GM12875 (cell line): Measurements from ENCODE around the gene RPTOR.

Experiments
- H3K4me3 ChIP-seq: one replicate; pipeline ENCODE4 v1.5.1; 2011; ENCODE audit warnings: low read depth, low read length, control low read depth
- CTCF ChIP-seq: IDR thresholded peaks from 2 replicates; pipeline ENCODE4 v1.5.1; 2011; ENCODE audit warnings: low read depth, mild to moderate bottlenecking, control low read depth, inconsistent platforms, low read length, moderate library complexity, borderline replicate concordance; ENCODE audit not compliant: insufficient read depth

Gene RPTOR

GRCh38 chr17:80798595-80799537, 254.2 kb downstream of the RPTOR start:
- no peak overlapping the region for H3K4me3 ChIP-seq

GRCh38 chr17:80799538-80800480, 255.2 kb downstream of the RPTOR start:
- H3K4me3 ChIP-seq = no peak overlapping the region
- TF ChIP-seq CTCF = no peak

More at GRCh38 chr17:80798595-80799537, 254.2 kb downstream of the RPTOR start:
- no peak for TF ChIP-seq CTCF

- no peak for TF ChIP-seq CTCF
- no peak overlapping the region for H3K4me3 ChIP-seq
Observed at GRCh38 chr17:80800481-80801391, 256.1 kb downstream of the RPTOR start.

GRCh38 chr17:80802626-80803450, 258.2 kb downstream of the RPTOR start:
- no peak overlapping the region for H3K4me3 ChIP-seq
- TF ChIP-seq CTCF = no peak

GRCh38 chr17:80803451-80804428, 259.1 kb downstream of the RPTOR start:
- H3K4me3 ChIP-seq = no peak overlapping the region
- TF ChIP-seq CTCF = no peak
